Mesendoderm (in vitro differentiated cells): Measurements from ENCODE around the gene LY6G6F.
A peak's percentile ranks its signal among the peaks of the same experiment; 100 is the strongest.

Source experiments
- DNase-seq: peaks from one replicate; pipeline ENCODE4 v3.0.0; 2013
- H2AK5ac ChIP-seq: 2 replicates; pipeline ENCODE4 v1.6.1; 2013; ENCODE audit warnings: low read length, inconsistent platforms
- H2BK120ac ChIP-seq: 2 replicates; pipeline ENCODE4 v1.6.1; 2013; ENCODE audit warnings: low read depth, mild to moderate bottlenecking, low read length, moderate library complexity, mixed read lengths
- H2BK15ac ChIP-seq: replicated peaks from 2 replicates; pipeline ENCODE4 v1.6.1; 2013; ENCODE audit warnings: low read depth, mild to moderate bottlenecking, moderate library complexity
- H2BK5ac ChIP-seq: 2 replicates; pipeline ENCODE4 v1.6.1; 2013; ENCODE audit warnings: low read length, inconsistent platforms
- H3K18ac ChIP-seq: 2 replicates; pipeline ENCODE4 v1.6.1; 2013; ENCODE audit warnings: mild to moderate bottlenecking, low read length, mixed read lengths
- H3K23ac ChIP-seq: one replicate; pipeline ENCODE4 v1.6.1; 2013; ENCODE audit warnings: low read length
- H3K27ac ChIP-seq: 2 replicates; pipeline ENCODE4 v1.5.1; 2013; ENCODE audit warnings: low read depth, mild to moderate bottlenecking, inconsistent platforms, low read length, moderate library complexity
- H3K27me3 ChIP-seq: 2 replicates; pipeline ENCODE4 v1.6.1; 2013; ENCODE audit warnings: low read length, control low read depth, mild to moderate bottlenecking, inconsistent platforms; ENCODE audit not compliant: insufficient read depth, poor library complexity
- H3K36me3 ChIP-seq: 2 replicates; pipeline ENCODE4 v1.6.1; 2013; ENCODE audit warnings: low read length, inconsistent platforms; ENCODE audit not compliant: control insufficient read depth, insufficient read depth
- H3K4ac ChIP-seq: one replicate; pipeline ENCODE4 v1.6.1; 2013; ENCODE audit warnings: low read depth, mild to moderate bottlenecking, low read length, moderate library complexity
- H3K4me1 ChIP-seq: 2 replicates; pipeline ENCODE4 v1.6.1; 2013; ENCODE audit warnings: low read depth, low read length, inconsistent platforms; ENCODE audit not compliant: control insufficient read depth
- H3K4me2 ChIP-seq: 2 replicates; pipeline ENCODE4 v1.6.1; 2013; ENCODE audit warnings: low read length
- H3K4me3 ChIP-seq: 2 replicates; pipeline ENCODE4 v1.5.1; 2013; ENCODE audit warnings: mild to moderate bottlenecking, low read length
- H3K56ac ChIP-seq: one replicate; pipeline ENCODE4 v1.6.1; 2013; ENCODE audit warnings: low read length
- H3K79me1 ChIP-seq: 2 replicates; pipeline ENCODE4 v1.6.1; 2013; ENCODE audit warnings: low read length, inconsistent platforms
- H3K79me2 ChIP-seq: 2 replicates; pipeline ENCODE4 v1.6.1; 2013; ENCODE audit warnings: mild to moderate bottlenecking, low read length; ENCODE audit not compliant: control insufficient read depth, insufficient read depth
- H3K9ac ChIP-seq: 2 replicates; pipeline ENCODE4 v1.6.1; 2013; ENCODE audit warnings: low read length, inconsistent platforms
- H4K5ac ChIP-seq: one replicate; pipeline ENCODE4 v1.6.1; 2013; ENCODE audit warnings: low read length
- H4K8ac ChIP-seq: one replicate; pipeline ENCODE4 v1.6.1; 2013; ENCODE audit warnings: low read depth, mild to moderate bottlenecking, control low read depth, low read length, moderate library complexity
- whole genome bisulfite sequencing: extraction: QIAGEN DNeasy Blood & Tissue Kit; methylation state at CpG from one replicate; pipeline ENCODE4 v1.1.7; 2013; ENCODE audit warnings: low lambda C conversion rate, missing lambda C conversion rate; ENCODE audit not compliant: insufficient coverage; ENCODE audit errors: extremely low coverage; 5-methylcytosine and 5-hydroxymethylcytosine counted together

Gene LY6G6F

GRCh38 chr6:31739639-31740396 lies 33.2 kb downstream of the LY6G6F start, which contains the start of gene MSH5:
TSS of gene MSH5 (plus strand) at chr6:31740005. CDS start at chr6:31740467, 462 bp downstream.
- Histone ChIP-seq H2BK120ac (peak within 1 kb of the TSS; percentile 7), H3K56ac (peak within 1 kb of the TSS; percentile 96), H2AK5ac (peak within 1 kb of the TSS; percentile 72), H3K79me1 (no peaks in the 10 kb centered on the region), H3K4ac (peak within 1 kb of the TSS; percentile 95), H2BK5ac (peak within 1 kb of the TSS; percentile 69), H3K27me3 (no peaks in the 10 kb centered on the region), H3K23ac (peak within 1 kb of the TSS; percentile 90), H4K8ac (no peak within 1 kb of the TSS), H3K4me2 (peak within 1 kb of the TSS; percentile 77), H3K27ac (peak within 1 kb of the TSS; percentile 73), H3K4me3 (peak within 1 kb of the TSS; percentile 37), H3K79me2 (peaks cover 15% of the 10 kb centered on the region), H3K9ac (peak within 1 kb of the TSS; percentile 89), H2BK15ac (peak within 1 kb of the TSS; percentile 14), H3K18ac (peak within 1 kb of the TSS; percentile 53), H3K4me1 (peaks cover 18% of the 10 kb centered on the region), H4K5ac (no peak within 1 kb of the TSS), H3K36me3 (no peaks in the 10 kb centered on the region)
- peak; percentile 100 for DNase-seq
- no CpG with 5 or more reads among the region's 58 CpGs for WGBS

DNA sequence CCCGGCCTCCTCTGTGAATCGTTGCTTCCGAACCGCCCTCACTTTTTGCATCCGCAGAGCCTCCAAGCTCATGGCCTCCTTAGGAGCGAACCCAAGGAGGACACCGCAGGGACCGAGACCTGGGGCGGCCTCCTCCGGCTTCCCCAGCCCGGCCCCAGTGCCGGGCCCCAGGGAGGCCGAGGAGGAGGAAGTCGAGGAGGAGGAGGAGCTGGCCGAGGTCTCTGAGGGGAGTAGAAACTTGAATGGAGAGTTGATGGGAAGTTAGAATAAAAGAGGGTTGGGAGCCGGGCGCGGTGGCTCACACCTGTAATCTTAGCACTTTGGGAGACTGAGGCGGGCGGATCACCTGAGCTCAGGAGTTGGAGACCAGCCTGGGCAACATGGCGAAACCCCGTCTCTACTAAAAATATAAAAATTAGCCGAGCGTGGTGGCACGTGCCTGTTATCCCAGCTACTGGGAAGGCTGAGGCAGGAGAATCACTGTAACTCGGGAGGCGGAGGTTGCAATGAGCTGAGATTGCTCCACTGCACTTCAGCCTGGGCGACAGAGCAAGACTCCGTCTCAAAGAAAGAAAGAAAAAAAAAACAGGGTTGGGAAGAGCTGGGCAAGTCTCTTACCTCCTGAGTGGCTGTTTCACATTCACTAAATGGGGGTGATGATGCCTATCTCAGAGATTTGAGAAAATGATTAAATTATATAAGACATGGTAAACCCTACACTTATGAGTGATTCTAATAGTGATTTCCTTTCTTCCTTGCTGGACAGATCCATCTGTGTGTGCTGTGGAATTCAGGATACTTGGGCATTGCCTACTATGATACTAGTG lies 33.9 kb downstream of the LY6G6F start:
- H3K27ac ChIP-seq: peak overlapping the region; percentile 73
- WGBS: no CpG with 5 or more reads among the region's 29 CpGs
- DNase-seq: no peak
- peak overlapping the region; percentile 47 for H3K18ac ChIP-seq
- H3K4ac ChIP-seq: peak overlapping the region; percentile 95
- no peak overlapping the region for H2BK15ac ChIP-seq
- H3K9ac ChIP-seq: peak overlapping the region; percentile 89
- H3K79me2 ChIP-seq: peaks cover 7% of the 10 kb centered on the region
- H3K79me1 ChIP-seq: no peaks in the 10 kb centered on the region
- H3K36me3 ChIP-seq: no peaks in the 10 kb centered on the region
- peak overlapping the region; percentile 37 for H3K4me3 ChIP-seq
- H3K27me3 ChIP-seq: no peaks in the 10 kb centered on the region
- H4K5ac ChIP-seq: no peak overlapping the region
- H2BK120ac ChIP-seq: no peak overlapping the region
- H2AK5ac ChIP-seq: peak overlapping the region; percentile 34
- no peak overlapping the region for H4K8ac ChIP-seq
- H2BK5ac ChIP-seq: peak overlapping the region; percentile 69
- H3K4me1 ChIP-seq: peaks cover 18% of the 10 kb centered on the region
- peak overlapping the region; percentile 77 for H3K4me2 ChIP-seq
- peak overlapping the region; percentile 90 for H3K23ac ChIP-seq
- H3K56ac ChIP-seq: peak overlapping the region; percentile 96

- H3K4me3 ChIP-seq: no peak overlapping the region
- no peaks in the 10 kb centered on the region for H3K79me1 ChIP-seq
- H3K27ac ChIP-seq: no peak overlapping the region
- no peak overlapping the region for H2BK5ac ChIP-seq
- no peak overlapping the region for H4K5ac ChIP-seq
- H3K4ac ChIP-seq: no peak overlapping the region
- no peaks in the 10 kb centered on the region for H3K27me3 ChIP-seq
- no CpG with 5 or more reads among the region's 2 CpGs for WGBS
- H3K18ac ChIP-seq: no peak overlapping the region
- DNase-seq: no peak
- no peak overlapping the region for H2BK120ac ChIP-seq
- H4K8ac ChIP-seq: no peak overlapping the region
- H3K4me2 ChIP-seq: no peak overlapping the region
- no peak overlapping the region for H3K9ac ChIP-seq
- H3K36me3 ChIP-seq: no peaks in the 10 kb centered on the region
- H3K79me2 ChIP-seq: no peaks in the 10 kb centered on the region
- H3K4me1 ChIP-seq: peaks cover 17% of the 10 kb centered on the region
- H2AK5ac ChIP-seq: no peak overlapping the region
- H3K23ac ChIP-seq: no peak overlapping the region
- no peak overlapping the region for H3K56ac ChIP-seq
- no peak overlapping the region for H2BK15ac ChIP-seq
Measured at GRCh38 chr6:31741815-31742214, 35.1 kb downstream of the LY6G6F start.

GRCh38 chr6:31742894-31743293 lies 36.2 kb downstream of the LY6G6F start:
- Histone ChIP-seq H3K18ac (no peak overlapping the region), H3K36me3 (no peaks in the 10 kb centered on the region), H3K4ac (no peak overlapping the region), H2BK120ac (no peak overlapping the region), H2BK15ac (no peak overlapping the region), H4K8ac (no peak overlapping the region), H3K4me3 (no peak overlapping the region), H3K79me1 (no peaks in the 10 kb centered on the region), H3K56ac (no peak overlapping the region), H3K4me2 (no peak overlapping the region), H3K23ac (no peak overlapping the region), H2AK5ac (no peak overlapping the region), H3K9ac (no peak overlapping the region), H2BK5ac (no peak overlapping the region), H3K27me3 (no peaks in the 10 kb centered on the region), H4K5ac (no peak overlapping the region), H3K79me2 (no peaks in the 10 kb centered on the region), H3K27ac (no peak overlapping the region), H3K4me1 (peaks cover 14% of the 10 kb centered on the region)
- no CpG with 5 or more reads among the region's 3 CpGs for WGBS
- no peak for DNase-seq

- Histone ChIP-seq H3K18ac (no peak overlapping the region), H3K27ac (no peak overlapping the region), H2BK120ac (no peak overlapping the region), H3K4me2 (no peak overlapping the region), H3K36me3 (no peaks in the 10 kb centered on the region), H3K27me3 (no peaks in the 10 kb centered on the region), H3K79me1 (no peaks in the 10 kb centered on the region), H3K4ac (no peak overlapping the region), H3K79me2 (no peaks in the 10 kb centered on the region), H4K8ac (no peak overlapping the region), H3K4me1 (peaks cover 2% of the 10 kb centered on the region), H2AK5ac (no peak overlapping the region), H3K56ac (no peak overlapping the region), H2BK5ac (no peak overlapping the region), H2BK15ac (no peak overlapping the region), H3K4me3 (no peak overlapping the region), H3K9ac (no peak overlapping the region), H4K5ac (no peak overlapping the region), H3K23ac (no peak overlapping the region)
- no peak for DNase-seq
- WGBS: no CpG with 5 or more reads among the region's 1 CpG
Measured at GRCh38 chr6:31744422-31744821, 37.8 kb downstream of the LY6G6F start.
